Ovary (tissue), 9 donors: ENCODE results near the gene CNPY3. TPM values are rescaled to one million over a fixed set of nuclear protein-coding genes. Genes with fewer than 3 reads are reported as not detected.

Experiments used
- DNase-seq, 5 donors: peaks; one replicate each; pipeline ENCODE4 v3.0.0-alpha.2; 2019 to 2020
- H3K27ac ChIP-seq, 2 donors: fragments of 200-600 bp; one replicate each; pipeline versions ENCODE4 v1.5.1 to v1.8.0; 2019 to 2022
- H3K27me3 ChIP-seq: fragments of 200-600 bp; one replicate; pipeline ENCODE4 v1.8.0; 2022
- H3K36me3 ChIP-seq: fragments of 200-600 bp; sonication (generic); one replicate; pipeline ENCODE4 v1.5.1; 2019
- H3K4me1 ChIP-seq: one replicate; pipeline ENCODE4 v1.8.1; 2013; ENCODE audit warnings: mild to moderate bottlenecking, moderate library complexity; ENCODE audit not compliant: insufficient read depth
- H3K4me3 ChIP-seq: fragments of 200-600 bp; sonication (generic); one replicate; pipeline ENCODE4 v1.5.1; 2017
- H3K9me3 ChIP-seq, 2 donors: fragments of 200-600 bp in 1 of 2; sonication (generic) in 1 of 2; one replicate each; pipeline versions ENCODE4 v1.5.1 to v1.8.1; 2013 to 2019; ENCODE audit warnings: mild to moderate bottlenecking in 1 of 2, moderate library complexity in 1 of 2
- CTCF ChIP-seq, 3 donors: fragments of 450-650 bp in 2 of 3; fragments of 200-600 bp in 1 of 3; IDR thresholded peaks; one replicate each; pipeline versions ENCODE4 v1.5.1 to v1.8.0; 2016 to 2022; ENCODE audit warnings: antibody characterized with exemption in 3 of 3, mild to moderate bottlenecking in 1 of 3
- EP300 ChIP-seq: sonication (generic); formaldehyde crosslinking; IDR thresholded peaks from one replicate; pipeline ENCODE4 v1.6.1; 2017; ENCODE audit warnings: antibody characterized with exemption
- POLR2A ChIP-seq: fragments of 450-650 bp; IDR thresholded peaks from one replicate; pipeline ENCODE4 v1.6.1; 2017; ENCODE audit warnings: antibody characterized with exemption, mild to moderate bottlenecking, moderate library complexity
- WGBS, 3 donors: extraction: QIAGEN DNeasy Blood & Tissue Kit in 1 of 3; methylation state at CpG; one replicate each; pipeline versions ENCODE4 v1.1.5 to v1.1.7; 2013 to 2017; 5-methylcytosine and 5-hydroxymethylcytosine counted together
- intact Hi-C, 4 donors: fragments of 100-400 bp; cut with DNase I; formaldehyde crosslinking; loops; one replicate each; pipeline versions ENCODE4 v1.11.0 to v1.15.1; 2022 to 2023
- polyA plus RNA-seq, 2 donors: library from polyadenylated mRNA; stranded (reverse); fragments of 200-250 nt in 1 of 2; fragments of 350-450 nt in 1 of 2; fragmentation: Illumina TruSeq in 1 of 2; extraction: RNeasy Lipid Tissue Mini Kit (QIAGEN cat#74804) in 1 of 2; gene quantifications; one replicate each; pipeline ENCODE4 v1.2.3, GENCODE V29; 2013 to 2014
- total RNA-seq, 7 donors: library from RNA; depleted of rRNA in 2 of 7; stranded (reverse); fragments of >200 nt in 2 of 7; fragmentation: NEBNext Ultra II Directional in 3 of 7; extraction: Animal tissue kit (Norgen Biotek cat#: 25700) in 3 of 7; gene quantifications; one replicate each; pipeline versions ENCODE4 v1.1.0 to v1.2.4, GENCODE V29; 2016 to 2023
- donor health status: DM: no; HTN: no; CAD: no; lungs with moderate emphysema.
- donor health status: DM: no; HTN: no; CAD: no.
- donor health status: Bipolar disorder and iron deficiency.
- donor health status: DM: yes; HTN: yes; CAD: no.
- donor health status: DM: no; HTN: no; CAD: no.
- donor health status: DM: yes; HTN: yes; CAD: no.

The CNPY3 gene
- total and polyA plus RNA-seq, 9 donors: 25.3 to 61.2 (median 41.3) TPM

GRCh38 chr6:42904467-42904866 lies 24.8 kb upstream of the CNPY3 start:
- DNase-seq: no peak
- no peaks in the 10 kb centered on the region for H3K36me3 ChIP-seq
- intact Hi-C loops: loop anchor here (5.0 to 10.0 kb wide), 3 partner anchors 110 to 240 kb away; partner anchors contain the start of genes KLHDC3 (in 2 of the 4) and MEA1 (in 2 of the 4)
- peaks cover 8% of the 10 kb centered on the region for H3K4me1 ChIP-seq
- no peaks in the 10 kb centered on the region for H3K27me3 ChIP-seq
- WGBS, 3 donors: 92 to 96% (median 95%) methylated on average over 10 of the region's 10 CpGs
- H3K4me3 ChIP-seq: no peak overlapping the region
- TF ChIP-seq POLR2A: no peak
- TF ChIP-seq CTCF (IDR thresholded peaks at IDR 0.05): no peak
- no peaks in the 10 kb centered on the region for H3K9me3 ChIP-seq
- H3K27ac ChIP-seq: no peak overlapping the region

GRCh38 chr6:42907336-42907735 lies 21.9 kb upstream of the CNPY3 start:
- H3K27me3 ChIP-seq: no peaks in the 10 kb centered on the region
- no peaks in the 10 kb centered on the region for H3K9me3 ChIP-seq
- TF ChIP-seq EP300: no peak
- no peak for TF ChIP-seq CTCF (IDR thresholded peaks at IDR 0.05)
- TF ChIP-seq POLR2A: no peak
- DNase-seq: peak; percentile 72 to 89 (median 81)
- peaks cover 11% of the 10 kb centered on the region for H3K4me1 ChIP-seq
- H3K36me3 ChIP-seq: no peaks in the 10 kb centered on the region
- 3 to 4% (median 4%) methylated on average over 5 of the region's 5 CpGs for WGBS, 3 donors
- H3K4me3 ChIP-seq: no peak overlapping the region
- intact Hi-C loops: loop anchor here in 3 of 4 donors (10.0 kb wide), 2 partner anchors 107 to 237 kb away; partner anchors contain the start of genes KLHDC3 (in 2 of the 3) and MEA1 (in 2 of the 3)
- no peak overlapping the region for H3K27ac ChIP-seq

GRCh38 chr6:42909835-42910234 lies 19.4 kb upstream of the CNPY3 start:
- H3K27me3 ChIP-seq: no peaks in the 10 kb centered on the region
- no peak overlapping the region for H3K4me3 ChIP-seq
- no peak for TF ChIP-seq EP300
- TF ChIP-seq POLR2A: no peak
- no peak for TF ChIP-seq CTCF (IDR thresholded peaks at IDR 0.05)
- H3K4me1 ChIP-seq: peaks cover 11% of the 10 kb centered on the region
- intact Hi-C loops: loop anchor here in 3 of 4 donors (10.0 kb wide), 3 partner anchors 55 to 235 kb away; partner anchors contain the start of genes KLHDC3 (in 2 of the 3), MEA1 (in 2 of the 3) and GNMT (in 1 of the 3)
- H3K9me3 ChIP-seq: no peaks in the 10 kb centered on the region
- H3K27ac ChIP-seq: no peak overlapping the region
- no peaks in the 10 kb centered on the region for H3K36me3 ChIP-seq
- DNase-seq: no peak
- 90 to 92% (median 90%) methylated on average over 10 of the region's 10 CpGs for WGBS, 3 donors

GRCh38 chr6:42911171-42912021 lies 17.9 kb upstream of the CNPY3 start:
- Histone ChIP-seq H3K27me3 (no peaks in the 10 kb centered on the region), H3K4me3 (peak overlapping the region; percentile 19), H3K27ac (no peak overlapping the region), H3K36me3 (no peaks in the 10 kb centered on the region), H3K9me3 (no peaks in the 10 kb centered on the region), H3K4me1 (peaks cover 11% of the 10 kb centered on the region)
- 4 to 6% (median 5%) methylated on average over 45 to 49 of the region's 49 CpGs for WGBS, 3 donors
- no peak for DNase-seq
- TF ChIP-seq CTCF (IDR thresholded peaks at IDR 0.05) (no peak), EP300 (no peak), POLR2A (no peak)
- intact Hi-C loops: loop anchor here in 1 of 4 donors (10.0 kb wide), 1 partner anchor 53 kb away; the partner anchor contains the start of gene GNMT
